Amniotic stem cell (primary cell): ENCODE measurements around the gene CCR9.
A peak's percentile ranks its signal among the peaks of the same experiment; 100 is the strongest.
"Not testable (repeated sequence)": the region's sequence is repeated elsewhere in the genome, so short reads cannot be mapped to it uniquely, and the experiment has no call there.

Source experiments
- DNase-seq: peaks from one replicate; lab custom pipeline; 2025; lab: John Stamatoyannopoulos, UW

The CCR9 gene, protein sequence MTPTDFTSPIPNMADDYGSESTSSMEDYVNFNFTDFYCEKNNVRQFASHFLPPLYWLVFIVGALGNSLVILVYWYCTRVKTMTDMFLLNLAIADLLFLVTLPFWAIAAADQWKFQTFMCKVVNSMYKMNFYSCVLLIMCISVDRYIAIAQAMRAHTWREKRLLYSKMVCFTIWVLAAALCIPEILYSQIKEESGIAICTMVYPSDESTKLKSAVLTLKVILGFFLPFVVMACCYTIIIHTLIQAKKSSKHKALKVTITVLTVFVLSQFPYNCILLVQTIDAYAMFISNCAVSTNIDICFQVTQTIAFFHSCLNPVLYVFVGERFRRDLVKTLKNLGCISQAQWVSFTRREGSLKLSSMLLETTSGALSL

DNA sequence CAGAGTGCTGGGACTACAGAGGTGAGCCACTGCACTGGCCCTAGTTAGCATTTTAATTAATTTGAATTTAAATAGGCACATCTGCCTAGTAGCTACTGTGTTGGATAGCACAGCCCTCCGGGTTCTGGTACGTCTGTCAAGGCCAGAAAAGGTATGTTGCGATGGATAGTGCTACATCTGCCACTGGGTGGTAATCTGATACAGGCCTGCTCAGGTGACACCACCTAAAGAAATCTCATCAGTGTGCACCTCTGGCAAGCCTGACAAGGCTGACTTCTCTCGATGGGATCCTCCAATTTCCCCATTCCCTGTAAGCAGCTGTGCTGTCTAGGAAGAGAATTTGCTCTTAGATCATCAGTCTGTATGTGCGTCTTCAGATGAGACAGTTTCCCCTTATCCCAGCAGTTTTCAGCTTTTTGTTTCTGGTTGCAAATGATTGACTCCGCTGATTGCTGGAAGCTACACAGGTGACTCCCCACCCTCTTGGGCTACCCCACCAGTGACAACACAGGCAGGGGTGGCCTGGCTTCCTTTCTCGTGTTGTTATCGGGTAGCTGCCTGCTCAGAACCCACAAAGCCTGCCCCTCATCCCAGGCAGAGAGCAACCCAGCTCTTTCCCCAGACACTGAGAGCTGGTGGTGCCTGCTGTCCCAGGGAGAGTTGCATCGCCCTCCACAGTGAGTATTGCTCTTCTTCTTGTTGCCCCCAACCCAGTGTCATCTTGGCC lies at the start of gene CCR9:
Gene CCR9, plus strand, starts transcription at position 565 of the 727 bp plus-strand sequence. CDS start 8,391 bp downstream, outside the sequence.
- no peak for DNase-seq

DNA sequence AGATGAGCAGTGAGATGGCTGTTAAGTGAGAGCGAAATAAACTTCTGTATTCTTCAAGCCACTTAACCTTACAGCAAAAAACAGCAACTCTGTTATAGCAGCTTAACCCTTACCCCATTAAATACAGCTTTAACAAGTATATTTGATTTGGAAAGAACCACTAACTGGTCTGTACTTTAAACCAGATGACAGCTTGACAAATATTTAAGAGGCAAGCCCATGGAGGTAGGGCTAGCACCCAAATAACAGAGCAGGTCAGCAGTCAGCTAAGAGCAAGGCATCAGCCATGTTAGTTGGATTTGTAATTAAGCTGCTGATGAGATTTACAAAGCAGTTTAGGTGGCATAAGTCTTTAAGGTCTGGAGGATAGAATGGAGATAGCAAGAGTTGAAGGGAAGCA lies 47.9 kb upstream of the CCR9 start:
- no peak for DNase-seq

DNA sequence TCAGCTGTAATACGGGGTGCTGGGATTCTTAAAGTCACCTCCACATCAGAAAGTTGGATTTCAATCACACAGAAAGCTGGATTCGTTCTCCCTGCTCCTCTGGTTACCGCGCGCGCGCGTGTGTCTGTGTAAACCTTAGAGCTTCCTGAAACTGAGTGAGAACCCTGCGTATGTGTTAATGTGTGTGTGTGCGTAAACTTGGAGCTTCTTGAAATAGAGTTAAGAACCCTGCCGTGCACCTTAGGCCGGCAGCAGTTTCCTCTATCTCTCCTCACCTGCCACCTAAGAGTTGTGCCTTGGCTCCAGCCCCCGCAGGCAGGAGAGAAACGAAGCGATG lies 45.0 kb upstream of the CCR9 start:
- DNase-seq, result no peak

DNA sequence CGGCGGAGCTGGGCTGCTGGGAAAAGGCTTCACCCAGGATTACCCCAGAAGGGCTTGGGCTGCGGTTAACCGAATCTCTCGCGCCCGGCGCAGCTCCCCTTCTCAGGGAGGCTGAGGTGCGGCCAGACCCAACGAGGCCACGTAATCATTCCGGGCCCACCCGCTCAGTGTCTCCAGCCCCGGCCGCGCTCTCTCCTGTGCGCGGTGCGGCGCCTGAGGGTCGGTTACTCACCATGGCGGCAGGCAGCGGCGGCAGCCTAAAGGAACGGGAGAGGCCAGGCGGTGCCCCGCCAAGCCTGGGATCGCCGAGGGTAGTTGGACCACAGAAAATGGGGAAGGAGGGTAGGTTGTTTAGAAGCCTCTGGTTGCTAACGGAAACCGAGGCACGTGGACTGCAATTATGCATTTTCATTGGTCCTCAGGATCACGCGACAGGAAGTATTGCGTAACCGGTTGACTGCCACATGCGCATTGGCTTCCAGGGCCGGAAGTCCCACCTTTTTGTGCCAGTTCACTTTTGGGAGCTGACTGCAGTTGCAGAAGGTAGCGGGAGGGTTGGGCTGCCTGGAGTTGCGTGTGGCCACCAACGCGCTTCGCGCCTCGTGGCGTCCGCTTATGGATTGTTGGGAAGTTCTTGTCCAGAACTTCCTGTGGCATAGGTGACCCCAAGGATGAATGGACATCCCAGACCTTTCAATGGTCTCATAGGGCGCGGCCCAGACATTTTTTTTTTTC lies 44.4 kb upstream of the CCR9 start, which contains the start of gene LZTFL1:
Gene LZTFL1, minus strand, starts transcription at position 363 of the 735 bp plus-strand sequence. Its CDS starts 128 bp downstream, at position 235.
- peak; percentile 97 for DNase-seq

DNA sequence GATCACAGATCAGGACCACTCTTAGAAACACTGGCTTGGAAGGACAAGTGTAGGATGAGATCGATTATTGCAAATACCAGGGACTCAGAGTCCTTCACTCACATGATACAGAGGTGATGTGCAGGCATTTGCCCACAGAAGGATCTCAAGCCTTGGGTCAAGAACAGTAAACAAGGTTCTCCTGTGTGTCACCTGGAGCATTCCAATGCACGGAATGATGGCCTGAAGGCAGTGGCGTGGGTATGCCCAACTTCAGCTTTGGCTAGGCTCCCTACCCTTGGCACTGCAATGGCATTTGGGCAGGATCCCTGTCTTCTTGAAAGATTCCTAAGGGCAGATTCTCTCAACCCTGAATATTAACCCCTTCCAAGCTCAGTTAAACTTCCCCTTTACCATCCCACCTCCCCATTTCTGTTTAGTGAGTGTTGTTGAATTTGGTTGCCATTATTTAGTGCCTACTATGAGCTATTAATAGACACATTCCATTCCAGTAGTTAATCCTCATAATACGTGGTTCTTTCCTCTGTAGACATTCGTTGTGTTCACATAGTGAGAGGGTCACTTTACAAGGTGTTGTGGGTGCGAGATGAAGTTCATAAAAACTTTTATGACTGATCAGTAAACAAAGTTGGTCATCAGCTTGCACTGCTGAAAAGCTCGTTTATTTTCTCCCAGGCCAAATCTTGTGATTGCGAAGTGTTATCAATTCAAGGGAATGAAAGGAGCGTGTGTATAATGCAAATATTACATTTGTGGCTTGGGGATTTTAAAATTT lies 43.3 kb upstream of the CCR9 start:
- no peak for DNase-seq

DNA sequence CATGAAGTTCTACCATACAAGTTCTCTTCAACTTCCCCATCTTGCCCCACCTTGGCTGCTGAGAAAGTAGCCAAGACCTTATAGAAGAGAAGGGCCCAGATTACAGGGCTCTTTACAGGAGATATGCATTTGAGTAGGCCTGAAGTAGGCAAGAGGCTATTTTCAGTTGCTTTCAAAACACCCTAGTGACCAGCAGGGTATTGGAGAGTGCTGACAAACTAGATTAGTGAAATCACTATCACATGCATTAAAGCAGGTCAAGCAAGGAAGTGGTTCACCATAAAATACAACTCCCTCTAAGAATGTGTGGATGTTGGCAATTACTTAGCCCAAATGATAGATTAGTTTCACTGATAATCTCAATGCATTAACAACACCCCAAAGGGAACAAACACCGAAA lies 41.7 kb upstream of the CCR9 start:
- DNase-seq, result no peak

DNA sequence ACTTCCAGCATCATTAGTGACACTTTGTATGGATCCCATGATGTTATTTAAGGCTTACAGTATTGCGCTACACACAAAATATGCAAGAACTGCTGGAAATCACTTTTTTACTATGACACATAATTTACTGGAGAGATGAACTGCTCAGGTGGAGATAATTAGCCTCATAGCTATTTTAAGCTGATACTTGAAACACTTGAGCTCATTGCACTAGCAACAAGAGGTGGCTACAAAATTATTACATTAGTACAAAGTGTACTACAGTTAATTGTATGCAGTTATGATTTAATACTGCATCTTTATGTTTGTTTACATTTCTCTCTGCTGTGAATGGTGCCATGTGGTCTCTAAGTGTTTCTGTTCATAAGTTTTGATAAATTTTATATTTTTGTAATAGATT lies 38.0 kb upstream of the CCR9 start:
- DNase-seq, result no peak

DNA sequence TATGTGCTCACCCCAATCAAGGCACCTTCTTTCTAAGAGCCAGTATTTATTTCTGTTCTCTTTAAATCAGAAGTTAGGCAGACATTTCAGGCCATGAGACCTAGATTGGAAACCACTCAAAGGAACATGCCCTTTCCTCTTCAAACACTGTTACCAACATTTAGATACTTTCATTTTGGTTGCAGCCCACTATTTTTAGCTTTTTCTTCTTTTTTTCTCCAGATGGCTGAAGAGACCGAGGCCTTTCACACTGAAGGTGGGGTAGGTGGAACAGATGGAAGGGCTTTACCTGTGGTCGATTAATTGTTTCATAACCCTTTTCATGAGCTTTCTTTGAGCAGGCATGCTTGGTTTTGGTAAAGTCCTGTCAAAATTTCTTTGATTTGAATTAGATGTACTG lies 33.5 kb upstream of the CCR9 start:
- DNase-seq, result no peak

DNA sequence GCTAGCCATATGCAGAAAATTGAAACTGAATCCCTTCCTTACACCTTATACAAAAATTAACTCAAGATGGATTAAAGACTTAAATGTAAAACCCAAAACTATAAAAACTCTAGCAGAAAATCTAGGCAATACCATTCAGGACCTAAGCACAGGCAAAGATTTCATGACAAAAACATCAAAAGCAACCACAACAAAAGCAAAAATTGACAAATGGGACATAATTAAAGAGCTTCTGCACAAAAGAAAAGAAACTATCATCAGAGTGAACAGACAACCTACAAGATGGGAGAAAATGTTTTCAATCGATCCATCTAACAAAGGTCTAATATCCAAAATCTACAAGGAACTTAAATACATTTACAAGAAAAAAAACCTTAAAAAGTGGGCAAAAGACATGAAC lies 30.0 kb upstream of the CCR9 start:
- not testable (repeated sequence) for DNase-seq

DNA sequence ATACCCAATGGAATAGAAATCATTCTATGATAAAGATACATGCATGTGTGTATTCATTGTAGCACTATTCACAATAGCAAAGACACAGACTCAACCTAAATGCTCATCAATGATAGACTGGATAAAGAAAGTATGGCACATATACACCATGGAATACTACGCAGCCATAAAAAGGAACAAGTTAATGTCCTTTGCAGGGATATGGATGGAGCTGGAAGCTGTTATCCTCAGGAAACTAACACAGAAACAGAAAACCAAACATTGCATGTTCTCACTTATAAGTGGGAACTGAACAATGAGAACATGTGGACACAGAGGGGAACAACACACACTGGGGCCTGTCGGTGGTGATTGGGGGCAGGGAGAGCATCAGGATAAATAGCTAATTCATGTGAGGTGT lies 29.3 kb upstream of the CCR9 start:
- not testable (repeated sequence) for DNase-seq

DNA sequence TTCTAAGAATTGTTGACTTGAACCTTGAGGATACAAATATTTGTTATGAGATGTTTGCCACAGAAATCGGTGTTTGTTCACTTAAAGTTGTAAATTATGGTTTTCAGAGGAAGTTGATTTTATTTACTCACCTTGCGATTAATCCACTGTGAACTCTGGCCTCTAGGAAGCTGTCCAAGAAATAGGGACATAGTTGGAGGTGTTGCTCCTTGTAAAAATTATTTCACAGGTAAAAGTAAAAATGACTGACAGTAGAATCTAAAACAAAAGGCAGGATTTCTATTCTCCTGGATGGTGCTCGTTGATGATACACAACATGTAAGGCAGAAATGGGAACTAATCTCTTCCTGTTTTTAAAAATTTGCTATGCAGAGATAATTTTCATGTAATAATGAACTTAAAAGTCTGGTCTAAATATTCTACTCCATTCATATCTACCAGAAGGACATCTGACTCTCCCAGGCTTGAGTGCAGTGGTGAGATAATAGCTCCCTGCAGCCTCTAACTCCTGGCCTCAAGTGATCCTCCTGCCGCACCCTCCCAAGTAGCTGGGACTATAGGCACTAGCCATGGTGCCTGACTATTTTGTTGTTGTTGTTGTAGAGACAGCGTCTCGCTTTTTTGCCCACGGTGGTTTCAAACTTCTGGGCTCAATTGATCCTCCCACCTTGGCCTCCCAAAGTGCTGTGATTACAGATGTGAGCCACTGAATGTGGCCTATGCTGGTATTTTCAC lies 27.4 kb upstream of the CCR9 start:
- no peak for DNase-seq

DNA sequence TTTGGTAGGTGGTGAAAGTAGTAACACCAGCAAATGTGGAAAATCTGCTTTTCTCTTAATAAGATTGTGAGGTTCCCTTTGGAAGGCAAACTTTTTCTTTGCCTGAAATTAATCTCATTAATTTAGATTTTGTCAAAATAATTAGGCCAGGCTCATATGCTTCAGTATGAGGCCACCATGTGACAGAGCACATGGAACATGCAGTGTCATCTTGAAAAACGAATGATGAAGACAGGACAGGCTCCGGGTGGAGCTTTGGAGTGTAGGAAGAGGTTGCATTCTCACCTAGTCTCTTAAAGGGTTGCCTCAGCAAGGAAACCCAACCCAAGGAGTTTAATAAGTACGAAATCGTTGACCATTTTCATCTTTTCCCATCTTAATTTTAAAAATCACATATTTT lies 25.9 kb upstream of the CCR9 start:
- no peak for DNase-seq

DNA sequence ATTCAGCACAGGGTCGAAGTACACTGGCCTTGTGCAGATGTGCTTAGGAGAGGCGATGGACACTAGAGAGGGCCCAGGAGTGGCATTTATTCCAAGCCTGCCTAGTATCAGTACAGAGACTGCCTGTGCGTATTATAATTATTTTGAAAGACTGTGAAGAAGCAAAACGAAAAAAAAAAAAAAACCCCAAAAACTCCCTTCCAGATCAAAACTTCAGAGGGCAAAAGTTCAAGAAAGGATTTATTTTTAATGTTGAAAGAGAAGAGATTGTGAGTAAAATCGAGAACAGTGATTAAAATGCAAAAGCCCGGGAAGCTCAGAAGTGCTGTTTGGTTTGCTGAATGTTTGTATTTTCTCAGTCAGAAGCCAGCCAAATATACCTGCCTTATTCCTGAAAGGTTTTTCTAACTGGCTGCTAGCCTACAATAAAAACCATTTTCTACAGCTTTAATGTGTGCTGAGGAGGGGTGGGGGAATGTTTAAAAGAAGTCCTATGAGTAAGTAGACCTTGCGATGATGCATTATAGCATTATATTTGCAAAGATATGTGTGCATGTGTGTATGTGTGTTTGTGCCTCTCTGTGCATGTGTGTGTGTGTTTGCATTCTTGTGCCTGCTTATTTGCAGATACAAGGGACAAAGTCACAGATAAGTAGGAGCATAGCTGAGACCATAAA lies 25.2 kb upstream of the CCR9 start:
- no peak for DNase-seq

DNA sequence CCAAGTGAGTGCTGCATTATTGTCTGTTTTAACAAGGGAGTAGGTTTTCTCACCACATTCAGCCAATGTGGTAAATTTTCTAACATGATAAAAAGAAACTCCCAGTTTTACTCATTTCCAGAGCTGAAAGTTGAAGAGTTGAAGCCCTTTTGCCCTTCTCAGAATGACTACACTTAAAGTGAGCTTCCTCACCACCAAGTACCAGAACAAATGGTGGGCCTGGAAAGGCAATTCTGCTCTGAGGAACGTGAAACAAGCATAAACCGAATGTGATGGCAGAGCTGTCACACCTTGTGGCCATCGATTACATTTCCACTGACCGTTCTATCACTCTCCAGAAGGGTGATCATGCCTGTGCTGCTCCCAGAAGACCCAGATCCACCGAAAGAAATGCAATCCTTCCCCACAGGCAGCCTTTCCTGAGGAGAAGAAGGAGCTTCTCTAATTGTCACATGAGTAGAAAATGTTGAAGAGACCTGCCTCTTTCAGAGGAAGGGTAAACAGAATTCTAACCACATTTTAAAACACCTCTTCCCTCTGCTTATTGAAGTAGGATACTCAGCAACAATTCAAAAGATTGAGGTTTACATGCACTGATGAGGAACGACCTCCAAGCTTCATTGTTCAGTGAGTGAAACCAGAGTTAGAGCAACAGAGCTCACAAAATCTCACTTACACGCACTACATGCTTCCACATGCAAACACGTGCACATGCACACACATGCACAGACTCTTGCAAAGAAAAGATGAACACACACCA lies 21.4 kb upstream of the CCR9 start:
- no peak for DNase-seq

DNA sequence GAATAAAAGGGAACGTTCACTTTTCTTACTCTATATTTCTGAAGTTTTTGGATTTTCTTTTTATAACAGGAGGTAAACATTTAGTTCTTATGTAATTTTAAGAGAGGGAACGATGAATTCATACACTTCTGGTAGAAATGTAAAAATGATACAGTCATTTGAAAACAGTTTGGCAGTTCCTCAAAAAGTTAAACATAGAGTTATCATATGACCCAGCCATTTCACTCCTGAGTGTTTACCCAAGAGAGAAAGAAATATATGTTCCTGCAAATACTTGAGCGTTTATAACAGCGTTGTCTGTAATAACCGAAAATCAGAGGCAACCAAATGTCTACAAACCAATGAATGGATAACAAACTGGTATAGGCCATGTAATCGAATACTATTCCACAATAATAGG lies 20.8 kb upstream of the CCR9 start:
- no peak for DNase-seq

DNA sequence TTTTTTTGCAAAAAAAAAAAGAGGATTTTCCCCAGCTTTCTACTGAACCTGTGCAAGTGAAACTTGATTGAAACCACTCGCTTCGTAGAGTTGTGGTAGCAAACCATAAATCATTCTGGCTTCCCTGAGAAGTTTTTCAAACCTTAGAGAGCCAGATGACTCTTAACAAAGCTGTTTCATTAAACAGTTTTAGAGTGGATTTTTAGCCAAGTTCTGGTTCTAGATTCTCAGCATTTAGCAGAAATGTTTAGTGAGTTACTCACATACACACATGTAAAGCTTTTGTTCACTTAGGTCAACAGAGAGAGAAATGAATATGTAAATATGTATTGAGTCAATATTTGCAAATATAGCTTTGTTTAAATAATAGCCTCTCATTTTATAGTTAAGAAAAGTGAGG lies 18.1 kb upstream of the CCR9 start:
- no peak for DNase-seq

DNA sequence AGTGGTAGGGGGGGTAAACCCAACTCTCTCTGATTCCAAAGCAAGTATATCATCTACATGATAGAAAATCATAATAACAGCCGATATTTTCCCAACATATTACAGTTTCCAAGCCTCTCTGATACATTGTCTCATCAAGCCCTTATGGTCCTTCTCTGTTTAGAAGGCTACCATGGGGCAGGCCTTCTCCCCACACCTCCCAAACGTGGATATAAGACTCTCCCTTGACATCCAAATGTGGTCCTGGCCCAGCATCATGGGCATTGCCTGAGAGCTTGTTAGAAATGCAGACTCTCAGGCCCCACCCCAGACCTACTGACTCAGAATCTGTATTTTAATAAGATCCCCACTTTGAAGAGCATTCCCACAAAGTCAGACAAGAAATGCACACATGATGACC lies 17.7 kb upstream of the CCR9 start:
- no peak for DNase-seq

DNA sequence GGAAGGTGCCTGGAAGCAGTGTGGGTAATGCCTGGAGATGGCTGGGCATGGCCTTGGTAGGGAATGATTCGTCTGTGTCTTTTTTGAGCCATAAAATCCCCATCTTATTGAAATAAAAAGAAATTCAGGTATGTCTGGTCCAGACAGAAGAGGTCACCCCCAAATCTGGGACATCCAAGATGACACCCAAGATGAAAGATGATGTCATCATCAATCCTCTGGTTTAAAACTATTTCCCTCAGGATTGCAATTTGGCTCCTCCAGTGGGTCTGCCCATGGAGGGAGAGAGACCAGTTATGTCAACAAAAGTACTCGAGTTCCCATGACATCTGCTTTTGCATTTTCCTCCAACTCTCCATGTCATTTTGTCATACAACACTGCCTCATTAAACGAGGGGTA lies 16.7 kb upstream of the CCR9 start:
- no peak for DNase-seq

DNA sequence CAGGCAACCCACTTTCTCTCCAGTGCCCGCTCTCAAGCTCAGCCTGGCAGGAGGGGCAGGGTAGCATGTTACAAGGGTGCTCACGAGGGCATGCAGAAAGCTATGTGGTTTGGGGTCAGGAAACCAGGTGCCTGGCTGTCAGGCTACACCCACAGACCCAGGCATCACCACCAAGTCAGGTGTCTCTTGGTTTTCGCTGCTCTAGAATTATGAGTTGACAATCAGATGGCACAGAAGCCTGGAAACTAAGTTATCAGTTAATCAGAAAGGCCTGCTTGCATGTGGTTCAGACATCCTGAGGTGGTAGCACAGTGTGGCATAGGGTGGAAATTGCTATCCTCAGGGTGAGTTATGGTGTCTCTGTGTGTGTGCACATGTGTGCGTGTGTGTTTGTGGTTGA lies 16.2 kb upstream of the CCR9 start:
- DNase-seq, result no peak

DNA sequence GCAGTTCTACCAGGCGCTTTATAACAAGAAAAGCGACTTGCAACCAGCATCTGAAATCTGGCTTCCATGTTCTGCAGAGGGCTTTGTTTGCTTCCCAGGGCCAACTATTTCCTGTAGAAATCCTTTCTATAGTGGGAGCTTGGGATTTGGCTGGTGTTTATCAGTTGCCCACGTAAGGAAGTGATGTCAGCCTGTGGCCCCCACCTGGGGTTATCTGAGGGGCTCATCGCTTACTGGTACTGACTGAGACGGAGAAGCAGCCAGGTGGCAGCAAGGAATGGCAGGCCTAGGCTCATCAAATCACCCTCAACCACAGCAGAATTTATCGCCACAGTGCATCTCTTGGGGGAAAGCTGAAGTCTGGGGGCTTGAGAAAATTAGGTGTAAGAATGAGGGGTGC lies 14.6 kb upstream of the CCR9 start:
- no peak for DNase-seq
